Measurements from ENCODE around the gene SH3RF2.

Gene SH3RF2

DNA sequence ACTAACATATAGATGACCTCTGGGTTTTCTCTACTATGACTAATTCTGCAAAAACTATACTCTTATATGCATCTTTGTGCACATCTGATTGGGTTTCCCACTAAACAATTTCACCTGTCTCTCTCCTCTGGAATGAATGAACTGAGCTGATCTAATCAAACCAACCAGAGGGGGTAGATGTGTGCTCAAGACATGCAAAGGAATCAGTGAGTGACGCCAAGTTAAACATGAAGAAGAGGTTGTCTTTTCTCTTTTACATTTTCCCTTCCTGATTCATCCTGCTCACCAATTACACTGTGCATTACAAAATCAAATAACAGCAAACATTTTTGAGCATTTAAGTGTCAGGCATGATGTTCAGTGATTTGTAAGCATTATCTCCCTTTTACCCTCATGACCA is 34.0 kb upstream of the SH3RF2 start:
- TF ChIP-seq SIN3A (IDR thresholded peaks at IDR 0.05; ENCODE audit: borderline replicate concordance, insufficient read depth, low read length) (no peak), POLR2AphosphoS5 (IDR thresholded peaks at IDR 0.05; ENCODE audit: low read depth, low read length) (no peak), TAF1 (IDR thresholded peaks at IDR 0.05; ENCODE audit: borderline replicate concordance, insufficient read depth, low read length) (no peak), FOXP2 (optimal IDR thresholded peaks at IDR 0.05; ENCODE audit: borderline replicate concordance, extremely low read depth, extremely low read length, insufficient read depth) (no peak)
- TF ChIP-seq, protein P1, sequence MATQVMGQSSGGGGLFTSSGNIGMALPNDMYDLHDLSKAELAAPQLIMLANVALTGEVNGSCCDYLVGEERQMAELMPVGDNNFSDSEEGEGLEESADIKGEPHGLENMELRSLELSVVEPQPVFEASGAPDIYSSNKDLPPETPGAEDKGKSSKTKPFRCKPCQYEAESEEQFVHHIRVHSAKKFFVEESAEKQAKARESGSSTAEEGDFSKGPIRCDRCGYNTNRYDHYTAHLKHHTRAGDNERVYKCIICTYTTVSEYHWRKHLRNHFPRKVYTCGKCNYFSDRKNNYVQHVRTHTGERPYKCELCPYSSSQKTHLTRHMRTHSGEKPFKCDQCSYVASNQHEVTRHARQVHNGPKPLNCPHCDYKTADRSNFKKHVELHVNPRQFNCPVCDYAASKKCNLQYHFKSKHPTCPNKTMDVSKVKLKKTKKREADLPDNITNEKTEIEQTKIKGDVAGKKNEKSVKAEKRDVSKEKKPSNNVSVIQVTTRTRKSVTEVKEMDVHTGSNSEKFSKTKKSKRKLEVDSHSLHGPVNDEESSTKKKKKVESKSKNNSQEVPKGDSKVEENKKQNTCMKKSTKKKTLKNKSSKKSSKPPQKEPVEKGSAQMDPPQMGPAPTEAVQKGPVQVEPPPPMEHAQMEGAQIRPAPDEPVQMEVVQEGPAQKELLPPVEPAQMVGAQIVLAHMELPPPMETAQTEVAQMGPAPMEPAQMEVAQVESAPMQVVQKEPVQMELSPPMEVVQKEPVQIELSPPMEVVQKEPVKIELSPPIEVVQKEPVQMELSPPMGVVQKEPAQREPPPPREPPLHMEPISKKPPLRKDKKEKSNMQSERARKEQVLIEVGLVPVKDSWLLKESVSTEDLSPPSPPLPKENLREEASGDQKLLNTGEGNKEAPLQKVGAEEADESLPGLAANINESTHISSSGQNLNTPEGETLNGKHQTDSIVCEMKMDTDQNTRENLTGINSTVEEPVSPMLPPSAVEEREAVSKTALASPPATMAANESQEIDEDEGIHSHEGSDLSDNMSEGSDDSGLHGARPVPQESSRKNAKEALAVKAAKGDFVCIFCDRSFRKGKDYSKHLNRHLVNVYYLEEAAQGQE (IDR thresholded peaks at IDR 0.05; ENCODE audit: insufficient read depth in 1 of 2, low read depth in 2 of 2, low read length in 2 of 2): no peak

DNA sequence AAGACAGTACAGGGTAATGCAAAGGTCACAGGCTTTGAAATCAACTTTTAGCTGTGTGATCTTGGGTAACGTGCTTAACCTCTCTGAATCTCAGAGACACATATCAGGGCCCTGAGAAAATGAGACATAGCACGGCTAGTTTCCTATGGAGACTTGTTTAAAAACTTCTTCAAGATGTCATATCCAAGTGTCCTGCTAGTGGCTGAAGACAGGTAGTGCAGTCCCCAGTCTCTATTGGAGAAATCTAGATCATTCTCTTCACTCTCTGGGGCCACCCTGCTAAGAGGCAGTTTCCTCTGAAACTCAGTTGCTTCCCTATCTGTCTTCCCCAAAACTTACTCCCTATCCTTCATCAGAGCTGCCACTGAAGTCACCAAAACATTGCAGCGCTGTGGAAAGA is 33.3 kb upstream of the SH3RF2 start:
- TF ChIP-seq POLR2AphosphoS5 (IDR thresholded peaks at IDR 0.05; ENCODE audit: low read depth, low read length) (no peak), FOXP2 (optimal IDR thresholded peaks at IDR 0.05; ENCODE audit: borderline replicate concordance, extremely low read depth, extremely low read length, insufficient read depth) (no peak), TAF1 (IDR thresholded peaks at IDR 0.05; ENCODE audit: borderline replicate concordance, insufficient read depth, low read length) (no peak), SIN3A (IDR thresholded peaks at IDR 0.05; ENCODE audit: borderline replicate concordance, insufficient read depth, low read length) (no peak)
- TF ChIP-seq, protein P1 (IDR thresholded peaks at IDR 0.05; ENCODE audit: insufficient read depth in 1 of 2, low read depth in 2 of 2, low read length in 2 of 2): no peak

DNA sequence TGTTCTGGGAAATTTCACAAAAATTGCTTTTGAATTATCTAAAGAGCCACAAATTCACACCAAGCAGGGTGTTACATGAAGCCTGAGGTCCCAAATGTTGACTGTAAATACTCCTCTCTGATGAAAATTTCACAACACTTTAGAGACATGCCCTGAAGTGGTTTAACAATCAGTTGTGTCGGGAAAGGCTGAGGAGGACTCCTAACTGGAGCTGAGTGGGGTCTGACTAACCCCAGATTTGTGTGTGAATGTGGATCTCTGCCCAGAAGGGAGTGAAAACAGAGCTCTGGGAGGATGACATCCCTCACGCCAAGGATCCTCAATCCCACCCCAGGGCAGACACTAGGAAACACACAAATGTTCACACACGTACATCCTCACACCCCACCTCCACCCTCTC is 32.5 kb upstream of the SH3RF2 start:
- TF ChIP-seq POLR2AphosphoS5 (IDR thresholded peaks at IDR 0.05; ENCODE audit: low read depth, low read length) (no peak), TAF1 (IDR thresholded peaks at IDR 0.05; ENCODE audit: borderline replicate concordance, insufficient read depth, low read length) (no peak), FOXP2 (optimal IDR thresholded peaks at IDR 0.05; ENCODE audit: borderline replicate concordance, extremely low read depth, extremely low read length, insufficient read depth) (no peak), SIN3A (IDR thresholded peaks at IDR 0.05; ENCODE audit: borderline replicate concordance, insufficient read depth, low read length) (no peak)
- TF ChIP-seq, protein P1 (IDR thresholded peaks at IDR 0.05; ENCODE audit: insufficient read depth in 1 of 2, low read depth in 2 of 2, low read length in 2 of 2): no peak

DNA sequence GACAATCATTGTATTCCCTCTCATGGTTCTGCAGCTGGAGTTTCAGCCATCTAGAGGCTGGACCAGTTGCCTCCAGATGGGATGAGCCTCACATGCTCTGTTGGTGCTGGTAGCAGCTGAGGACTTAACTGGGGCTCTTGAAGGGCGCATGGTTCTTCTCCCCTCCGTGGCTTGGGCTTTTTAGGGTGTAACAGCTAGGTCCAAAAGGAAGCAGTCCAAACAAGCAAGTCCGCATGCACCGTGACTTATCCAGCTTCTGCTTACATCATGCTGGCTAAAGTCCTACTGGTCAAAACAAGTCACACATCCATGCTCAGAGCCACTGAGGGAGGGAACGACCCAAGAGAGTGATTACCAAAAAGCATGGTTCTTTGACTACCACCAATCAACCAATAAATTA is 31.6 kb upstream of the SH3RF2 start:
- TF ChIP-seq POLR2AphosphoS5 (IDR thresholded peaks at IDR 0.05; ENCODE audit: low read depth, low read length) (no peak), SIN3A (IDR thresholded peaks at IDR 0.05; ENCODE audit: borderline replicate concordance, insufficient read depth, low read length) (no peak), TAF1 (IDR thresholded peaks at IDR 0.05; ENCODE audit: borderline replicate concordance, insufficient read depth, low read length) (no peak), FOXP2 (optimal IDR thresholded peaks at IDR 0.05; ENCODE audit: borderline replicate concordance, extremely low read depth, extremely low read length, insufficient read depth) (no peak)
- TF ChIP-seq, protein P1 (IDR thresholded peaks at IDR 0.05; ENCODE audit: insufficient read depth in 1 of 2, low read depth in 2 of 2, low read length in 2 of 2): no peak

DNA sequence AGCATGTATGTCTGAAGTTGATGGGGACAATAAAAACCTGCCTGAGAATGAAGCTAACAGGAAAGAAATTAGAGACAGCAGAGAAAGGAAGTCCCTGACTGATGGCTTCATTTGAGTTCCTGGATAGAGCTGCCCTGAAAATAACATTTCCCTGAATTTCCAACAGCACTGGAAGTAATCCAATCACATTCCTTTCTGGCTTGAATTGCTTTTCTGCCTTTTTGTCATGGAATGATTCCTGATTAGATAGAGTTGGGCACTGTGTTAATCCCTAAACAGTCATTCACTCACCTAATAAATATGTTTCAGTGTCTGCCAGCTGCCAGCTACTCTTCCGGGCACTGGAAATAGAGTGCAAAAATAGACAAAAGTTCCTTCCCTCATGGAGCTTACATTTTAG is 30.0 kb upstream of the SH3RF2 start:
- TF ChIP-seq, protein P1 (IDR thresholded peaks at IDR 0.05; ENCODE audit: insufficient read depth in 1 of 2, low read depth in 2 of 2, low read length in 2 of 2): no peak
- TF ChIP-seq FOXP2 (optimal IDR thresholded peaks at IDR 0.05; ENCODE audit: borderline replicate concordance, extremely low read depth, extremely low read length, insufficient read depth) (no peak), SIN3A (IDR thresholded peaks at IDR 0.05; ENCODE audit: borderline replicate concordance, insufficient read depth, low read length) (no peak), POLR2AphosphoS5 (IDR thresholded peaks at IDR 0.05; ENCODE audit: low read depth, low read length) (no peak), TAF1 (IDR thresholded peaks at IDR 0.05; ENCODE audit: borderline replicate concordance, insufficient read depth, low read length) (no peak)
